ENCODE data around the gene TNRC6B.
"Not testable (repeated sequence)": the region's sequence is repeated elsewhere in the genome, so short reads cannot be mapped to it uniquely, and the experiment has no call there.

The TNRC6B gene

DNA sequence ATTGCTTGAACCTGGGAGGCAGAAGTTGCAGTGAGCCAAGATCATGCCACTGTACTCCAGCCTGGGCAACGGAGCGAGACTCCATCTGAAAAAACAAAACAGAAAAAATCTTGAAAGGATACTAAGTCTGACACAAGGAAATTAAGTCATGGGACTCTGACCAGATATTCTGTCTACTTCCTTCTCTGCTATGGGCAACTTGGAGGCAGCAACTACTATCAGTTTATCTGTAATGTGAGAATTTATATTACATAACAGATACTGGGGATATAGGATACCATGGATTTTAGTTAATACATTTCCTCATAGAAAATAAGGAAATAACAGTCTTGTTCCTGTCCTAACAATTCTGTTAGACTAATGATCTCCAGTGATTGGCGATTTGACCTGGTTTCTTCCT is 191.1 kb downstream of the TNRC6B start:
- no peak overlapping the region for H3K27ac ChIP-seq (ENCODE audit: low read length)
- no peak for DNase-seq (ENCODE audit: low read depth, low spot score)
- H3K9me3 ChIP-seq (ENCODE audit: control insufficient read depth, insufficient read depth, low read length): no peaks in the 10 kb centered on the region
- peaks cover 24% of the 10 kb centered on the region; the same call in 1 of the 2 replicates for H3K36me3 ChIP-seq (ENCODE audit: control insufficient read depth, insufficient read depth, low read length)
- no CpG with 5 or more reads among the region's 3 CpGs for WGBS (ENCODE audit: insufficient coverage, insufficient read length)
- no peaks in the 10 kb centered on the region for H3K4me1 ChIP-seq (ENCODE audit: control insufficient read depth, insufficient read depth, low read length)
- H3K4me3 ChIP-seq (ENCODE audit: low read length): no peak overlapping the region
- no peaks in the 10 kb centered on the region for H3K27me3 ChIP-seq (ENCODE audit: control insufficient read depth, insufficient read depth, low read length)

DNA sequence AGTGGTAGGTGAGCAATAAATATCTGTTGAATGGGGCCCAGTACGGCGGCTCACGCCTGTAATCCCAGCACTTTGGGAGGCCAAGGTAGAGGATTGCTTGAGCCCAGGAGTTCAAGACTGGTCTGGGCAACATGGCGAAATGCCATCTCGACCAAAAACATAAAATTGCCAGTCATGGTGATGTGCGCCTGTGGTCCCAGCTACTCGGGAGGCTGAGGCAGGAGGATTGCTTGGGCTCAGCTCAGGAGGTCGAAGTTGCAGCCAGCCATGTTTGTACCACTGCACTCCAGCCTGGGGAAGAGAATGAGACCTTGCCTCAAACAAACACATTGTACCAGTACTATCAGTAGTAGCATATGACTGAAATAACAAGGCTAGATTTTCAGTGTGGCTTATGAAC is 196.8 kb downstream of the TNRC6B start:
- H3K4me3 ChIP-seq (ENCODE audit: low read length): no peak overlapping the region
- no peaks in the 10 kb centered on the region for H3K27me3 ChIP-seq (ENCODE audit: control insufficient read depth, insufficient read depth, low read length)
- no peak for DNase-seq (ENCODE audit: low read depth, low spot score)
- H3K9me3 ChIP-seq (ENCODE audit: control insufficient read depth, insufficient read depth, low read length): no peaks in the 10 kb centered on the region
- no CpG with 5 or more reads among the region's 8 CpGs for WGBS (ENCODE audit: insufficient coverage, insufficient read length)
- peaks cover 2% of the 10 kb centered on the region; the same call in 1 of the 2 replicates for H3K36me3 ChIP-seq (ENCODE audit: control insufficient read depth, insufficient read depth, low read length)
- no peaks in the 10 kb centered on the region for H3K4me1 ChIP-seq (ENCODE audit: control insufficient read depth, insufficient read depth, low read length)
- no peak overlapping the region for H3K27ac ChIP-seq (ENCODE audit: low read length)

DNA sequence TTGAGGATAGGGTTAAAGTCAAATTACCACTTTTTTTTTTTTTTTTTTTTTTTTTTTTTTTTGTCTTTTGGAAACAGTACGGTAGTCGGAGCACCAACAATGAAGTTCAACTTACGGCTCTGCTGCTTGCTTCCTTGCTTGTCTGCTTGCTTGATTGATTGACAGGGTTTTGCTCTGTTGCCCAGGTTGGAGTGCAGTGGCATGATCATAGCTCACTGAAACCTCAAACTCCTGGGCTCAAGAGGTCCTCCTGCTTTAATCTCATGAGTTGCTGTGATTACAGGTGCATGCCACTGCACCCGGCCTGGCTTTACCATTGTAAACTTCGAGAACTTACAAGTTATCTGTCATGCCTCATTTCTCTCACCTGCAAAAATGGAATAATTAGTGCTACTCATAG is 198.4 kb downstream of the TNRC6B start:
- WGBS (ENCODE audit: insufficient coverage, insufficient read length): no CpG with 5 or more reads among the region's 5 CpGs
- H3K4me3 ChIP-seq (ENCODE audit: low read length): no peak overlapping the region
- no peak overlapping the region for H3K27ac ChIP-seq (ENCODE audit: low read length)
- no peaks in the 10 kb centered on the region for H3K36me3 ChIP-seq (ENCODE audit: control insufficient read depth, insufficient read depth, low read length)
- no peaks in the 10 kb centered on the region for H3K9me3 ChIP-seq (ENCODE audit: control insufficient read depth, insufficient read depth, low read length)
- no peak for DNase-seq (ENCODE audit: low read depth, low spot score)
- H3K27me3 ChIP-seq (ENCODE audit: control insufficient read depth, insufficient read depth, low read length): no peaks in the 10 kb centered on the region
- H3K4me1 ChIP-seq (ENCODE audit: control insufficient read depth, insufficient read depth, low read length): no peaks in the 10 kb centered on the region

DNA sequence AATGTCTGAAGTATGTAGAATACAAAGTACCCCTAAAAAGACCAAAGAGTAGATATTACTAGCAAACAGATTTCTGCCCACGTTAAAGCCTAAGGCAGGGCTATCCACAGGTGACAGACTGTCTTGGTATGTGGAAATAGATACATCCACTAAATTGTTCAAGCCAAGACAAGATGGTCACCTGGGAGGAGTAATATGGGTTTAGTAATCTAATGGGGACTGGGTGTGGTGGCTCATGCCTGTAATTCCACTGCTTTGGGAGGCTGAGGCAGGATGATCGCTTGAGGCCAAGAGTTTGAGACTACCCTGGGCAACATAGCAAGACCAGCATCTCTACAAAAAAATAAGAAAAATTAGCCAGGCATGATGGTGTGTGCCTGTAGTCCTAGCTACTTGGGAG is 200.2 kb downstream of the TNRC6B start:
- H3K4me3 ChIP-seq (ENCODE audit: low read length): no peak overlapping the region
- no CpG with 5 or more reads among the region's 2 CpGs for WGBS (ENCODE audit: insufficient coverage, insufficient read length)
- H3K36me3 ChIP-seq (ENCODE audit: control insufficient read depth, insufficient read depth, low read length): no peaks in the 10 kb centered on the region
- no peaks in the 10 kb centered on the region for H3K27me3 ChIP-seq (ENCODE audit: control insufficient read depth, insufficient read depth, low read length)
- no peaks in the 10 kb centered on the region for H3K4me1 ChIP-seq (ENCODE audit: control insufficient read depth, insufficient read depth, low read length)
- H3K9me3 ChIP-seq (ENCODE audit: control insufficient read depth, insufficient read depth, low read length): no peaks in the 10 kb centered on the region
- DNase-seq (ENCODE audit: low read depth, low spot score): no peak
- no peak overlapping the region for H3K27ac ChIP-seq (ENCODE audit: low read length)

DNA sequence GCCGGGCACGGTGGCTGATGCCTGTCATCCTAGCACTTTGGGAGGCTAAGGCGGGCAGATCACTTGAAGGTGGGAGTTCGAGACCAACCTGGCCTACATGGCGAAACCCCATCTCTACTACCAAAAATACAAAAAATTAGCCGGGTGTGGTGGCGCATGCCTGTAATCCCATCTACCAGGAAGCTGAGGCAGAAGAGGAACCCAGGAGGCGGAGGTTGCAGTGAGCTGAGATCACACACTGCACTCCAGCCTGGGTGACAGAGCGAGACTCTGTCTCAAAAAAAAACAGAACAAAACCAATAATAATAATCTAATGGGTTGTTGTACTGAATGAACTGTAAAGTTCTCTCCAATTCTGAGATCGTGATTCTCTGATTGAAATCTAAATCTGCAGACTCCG is 200.7 kb downstream of the TNRC6B start:
- H3K27ac ChIP-seq (ENCODE audit: low read length): not testable (repeated sequence)

DNA sequence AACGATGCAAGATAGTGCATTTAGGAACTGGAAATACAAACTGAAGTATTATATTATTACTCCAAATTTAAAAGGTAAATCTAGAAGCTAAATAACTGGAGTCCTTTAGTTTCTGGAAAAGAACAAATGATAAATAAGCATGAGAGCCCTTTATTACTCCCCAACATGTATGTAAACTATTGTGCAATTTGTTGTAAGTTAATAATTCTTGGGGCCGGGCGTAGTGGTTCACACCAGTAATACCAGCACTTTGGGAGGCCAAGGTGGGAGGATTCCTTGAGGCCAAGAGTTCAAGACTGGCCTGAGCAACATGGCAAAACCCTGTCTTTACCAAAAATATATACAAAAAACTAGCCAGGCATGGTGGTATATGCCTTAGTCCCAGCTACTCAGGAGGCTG is 203.7 kb downstream of the TNRC6B start:
- Histone ChIP-seq H3K9me3 (ENCODE audit: control insufficient read depth, insufficient read depth, low read length) (no peaks in the 10 kb centered on the region), H3K4me1 (ENCODE audit: control insufficient read depth, insufficient read depth, low read length) (no peaks in the 10 kb centered on the region), H3K27me3 (ENCODE audit: control insufficient read depth, insufficient read depth, low read length) (no peaks in the 10 kb centered on the region), H3K4me3 (ENCODE audit: low read length) (no peak overlapping the region), H3K27ac (ENCODE audit: low read length) (no peak overlapping the region), H3K36me3 (ENCODE audit: control insufficient read depth, insufficient read depth, low read length) (no peaks in the 10 kb centered on the region)
- no CpG with 5 or more reads among the region's 3 CpGs for WGBS (ENCODE audit: insufficient coverage, insufficient read length)
- no peak for DNase-seq (ENCODE audit: low read depth, low spot score)

More for the DNA sequence above, 200.7 kb downstream of the TNRC6B start:
- no CpG with 5 or more reads among the region's 11 CpGs for whole genome bisulfite sequencing (ENCODE audit: insufficient coverage, insufficient read length)
- H3K36me3 ChIP-seq (ENCODE audit: control insufficient read depth, insufficient read depth, low read length); H3K27me3 ChIP-seq (ENCODE audit: control insufficient read depth, insufficient read depth, low read length); H3K9me3 ChIP-seq (ENCODE audit: control insufficient read depth, insufficient read depth, low read length); H3K4me3 ChIP-seq (ENCODE audit: low read length); H3K4me1 ChIP-seq (ENCODE audit: control insufficient read depth, insufficient read depth, low read length); DNase-seq (ENCODE audit: low read depth, low spot score): not testable (repeated sequence)

DNA sequence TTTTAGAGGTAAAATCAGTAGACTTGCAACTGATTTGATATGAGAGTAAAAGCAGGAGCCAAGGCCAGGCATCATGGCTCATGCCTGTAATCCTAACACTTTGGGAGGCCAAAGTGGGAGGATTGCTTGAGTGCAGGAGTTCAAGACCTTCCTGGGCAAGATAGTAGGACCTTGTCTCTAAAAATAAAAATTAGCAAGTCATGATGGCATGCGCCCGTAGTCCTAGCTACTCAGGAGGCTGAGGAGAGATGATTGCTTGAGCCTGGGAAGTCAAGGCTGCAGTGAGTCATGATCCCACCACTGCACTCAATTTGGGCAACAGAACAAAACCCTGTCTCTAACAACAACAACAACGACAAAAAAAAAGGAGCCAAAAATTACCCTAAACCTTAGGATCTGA is 206.2 kb downstream of the TNRC6B start:
- H3K27me3 ChIP-seq (ENCODE audit: control insufficient read depth, insufficient read depth, low read length): no peaks in the 10 kb centered on the region
- no peaks in the 10 kb centered on the region for H3K4me1 ChIP-seq (ENCODE audit: control insufficient read depth, insufficient read depth, low read length)
- no peaks in the 10 kb centered on the region for H3K36me3 ChIP-seq (ENCODE audit: control insufficient read depth, insufficient read depth, low read length)
- DNase-seq (ENCODE audit: low read depth, low spot score): no peak
- H3K4me3 ChIP-seq (ENCODE audit: low read length): no peak overlapping the region
- no CpG with 5 or more reads among the region's 3 CpGs for WGBS (ENCODE audit: insufficient coverage, insufficient read length)
- no peaks in the 10 kb centered on the region for H3K9me3 ChIP-seq (ENCODE audit: control insufficient read depth, insufficient read depth, low read length)
- no peak overlapping the region for H3K27ac ChIP-seq (ENCODE audit: low read length)

DNA sequence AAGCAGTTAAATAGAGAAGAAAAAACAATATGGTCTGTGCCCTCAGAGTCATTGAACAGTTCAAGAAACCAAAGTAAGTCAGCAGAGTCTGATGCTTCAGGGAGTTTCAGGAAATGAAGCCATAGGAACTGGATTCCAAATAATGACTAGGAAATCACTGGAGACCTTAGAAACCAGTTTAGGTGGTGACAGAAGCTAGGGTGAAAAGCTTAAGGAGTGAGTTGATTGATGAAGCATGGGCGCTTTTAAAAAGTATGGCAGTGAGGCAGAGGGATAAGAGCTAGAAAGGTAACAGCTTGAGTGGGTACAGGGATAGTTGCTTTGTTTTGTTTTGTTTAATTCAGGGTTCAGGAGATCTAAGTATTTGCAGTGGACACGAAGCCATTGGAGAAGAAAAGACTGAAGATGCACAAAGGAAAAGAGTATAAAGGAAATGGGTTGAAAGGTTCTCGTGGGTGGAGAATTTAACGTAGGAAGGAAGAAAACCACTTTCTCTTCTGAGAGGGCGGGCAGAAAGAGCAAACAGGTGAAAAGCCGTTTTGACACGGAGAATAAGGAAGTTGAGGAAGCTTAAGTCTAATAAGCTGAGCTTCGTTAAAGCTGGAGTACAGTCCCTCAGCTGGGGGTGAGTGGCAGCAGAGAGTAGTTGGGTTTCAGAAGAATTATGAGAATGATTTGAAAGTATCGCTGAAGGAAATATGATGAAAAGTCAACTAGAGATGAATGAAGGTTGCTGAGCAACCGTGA is 207.5 kb downstream of the TNRC6B start:
- 100% methylated on average over 1 of the region's 10 CpGs for WGBS (ENCODE audit: insufficient coverage, insufficient read length)
- Histone ChIP-seq H3K4me1 (ENCODE audit: control insufficient read depth, insufficient read depth, low read length) (no peaks in the 10 kb centered on the region), H3K36me3 (ENCODE audit: control insufficient read depth, insufficient read depth, low read length) (no peaks in the 10 kb centered on the region), H3K9me3 (ENCODE audit: control insufficient read depth, insufficient read depth, low read length) (no peaks in the 10 kb centered on the region), H3K4me3 (ENCODE audit: low read length) (no peak overlapping the region), H3K27me3 (ENCODE audit: control insufficient read depth, insufficient read depth, low read length) (no peaks in the 10 kb centered on the region), H3K27ac (ENCODE audit: low read length) (no peak overlapping the region)
- DNase-seq (ENCODE audit: low read depth, low spot score): no peak
